ENCODE results near the gene CHRNB2.

The CHRNB2 gene

DNA sequence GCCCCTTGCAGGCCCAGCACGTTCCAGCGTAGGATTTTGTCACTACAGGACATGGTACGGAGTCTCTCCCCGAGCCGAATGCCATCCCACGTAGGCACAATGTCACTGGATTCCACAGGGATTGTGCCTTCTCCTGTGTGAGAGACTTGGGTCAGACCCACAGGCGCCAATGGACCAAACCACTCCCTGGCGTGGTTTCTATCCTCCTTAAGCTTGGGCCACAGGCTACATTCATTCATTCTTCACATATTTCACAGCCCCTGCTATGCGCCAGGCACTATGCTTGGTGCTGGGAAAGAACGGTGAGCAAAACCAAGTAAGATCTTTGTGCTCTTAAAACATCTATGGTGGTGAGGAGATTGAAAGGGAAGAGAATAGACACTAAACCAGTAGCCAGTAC lies 18.7 kb downstream of the CHRNB2 start:
- no peak for TF ChIP-seq CTCF (IDR thresholded peaks at IDR 0.05)

DNA sequence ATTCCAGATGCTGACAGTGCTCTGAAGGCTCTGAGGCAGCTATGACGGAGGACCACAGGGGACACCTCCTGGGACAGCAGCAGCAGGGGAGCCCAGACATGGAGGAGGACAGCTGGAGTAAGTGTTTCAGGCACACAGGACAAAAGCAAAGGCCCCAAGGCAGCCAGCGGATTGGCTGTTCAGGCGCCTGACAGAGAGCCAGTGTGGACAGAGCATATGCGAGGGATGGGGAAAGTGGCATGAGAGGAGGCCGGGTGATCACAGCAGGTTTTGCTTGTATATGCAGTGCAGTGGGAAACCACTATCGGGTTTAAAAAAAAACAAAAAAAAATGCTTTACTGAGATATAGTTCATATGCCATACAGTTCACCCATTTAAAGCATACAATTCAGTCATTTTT lies 19.1 kb downstream of the CHRNB2 start:
- no peak for TF ChIP-seq CTCF (IDR thresholded peaks at IDR 0.05)

DNA sequence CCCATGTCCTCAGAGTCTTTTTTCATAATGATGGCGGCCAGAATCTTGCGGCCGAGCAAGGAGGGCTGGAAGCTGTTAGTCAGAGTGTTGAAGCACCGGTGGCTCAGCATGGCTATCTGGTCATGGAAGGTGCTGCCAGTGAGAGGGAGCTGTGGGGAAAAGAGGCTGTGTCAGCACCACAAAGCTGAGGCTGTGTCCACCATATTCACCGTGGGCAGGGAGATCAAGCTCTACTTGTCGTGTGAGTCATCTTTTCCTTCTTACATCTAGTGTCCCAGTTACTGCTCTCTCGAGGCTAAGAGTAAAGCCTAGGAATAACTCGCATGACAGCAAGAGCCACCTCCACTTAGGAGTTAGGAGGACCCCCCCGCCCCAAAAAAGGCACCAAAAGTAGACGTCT lies 22.2 kb downstream of the CHRNB2 start:
- no peak for TF ChIP-seq CTCF (IDR thresholded peaks at IDR 0.05)

- TF ChIP-seq CTCF (IDR thresholded peaks at IDR 0.05), result no peak
Measured at GRCh38 chr1:154590756-154591155, 23.2 kb downstream of the CHRNB2 start.

GRCh38 chr1:154591206-154591605 lies 23.6 kb downstream of the CHRNB2 start:
- no peak for TF ChIP-seq CTCF (IDR thresholded peaks at IDR 0.05)

- no peak for TF ChIP-seq CTCF (IDR thresholded peaks at IDR 0.05)
Measured at GRCh38 chr1:154593390-154593789, 25.8 kb downstream of the CHRNB2 start.

DNA sequence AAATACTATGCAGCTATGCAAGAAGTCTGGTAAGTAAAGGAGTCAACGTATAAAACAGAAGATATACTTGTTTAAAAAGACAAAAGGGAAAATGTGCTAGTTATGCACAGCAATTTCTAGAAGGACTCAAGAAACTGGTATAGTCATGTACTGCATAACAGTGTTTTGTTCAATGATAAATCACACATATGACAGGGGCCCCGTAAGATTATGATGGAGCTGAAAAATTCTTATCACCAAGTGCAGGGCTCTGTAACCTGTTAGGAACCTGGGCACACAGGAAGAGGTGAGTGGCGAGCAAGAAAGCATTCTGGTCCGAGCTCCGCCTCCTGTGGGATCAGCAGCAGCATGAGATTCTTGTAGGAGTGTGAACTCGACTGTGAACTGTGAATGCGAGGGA lies 27.2 kb downstream of the CHRNB2 start:
- TF ChIP-seq CTCF (IDR thresholded peaks at IDR 0.05), result no peak

DNA sequence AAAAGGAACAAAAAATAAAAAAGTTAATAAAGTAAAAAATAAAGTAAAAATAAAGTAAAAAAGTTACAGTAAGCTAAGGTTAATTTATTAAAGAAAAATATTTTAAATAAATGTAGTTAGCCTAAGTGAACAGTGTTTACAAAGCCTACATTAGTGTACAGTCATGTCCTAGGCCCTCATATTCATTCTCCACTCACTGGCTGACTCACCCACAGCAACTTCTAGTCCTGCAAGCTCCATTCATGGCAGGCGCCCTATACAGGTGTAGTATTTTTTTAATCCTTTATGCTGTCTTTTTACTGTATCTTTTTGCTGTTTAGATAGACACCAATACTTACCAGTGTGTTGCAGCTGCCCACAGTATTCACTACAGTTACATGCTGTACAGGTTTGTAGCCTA lies 28.0 kb downstream of the CHRNB2 start:
- TF ChIP-seq CTCF (IDR thresholded peaks at IDR 0.05), result no peak
